GM19452 (cell line): ENCODE results near the gene NSL1.
"Not testable (repeated sequence)": the region's sequence is repeated elsewhere in the genome, so short reads cannot be mapped to it uniquely, and the experiment has no call there.

Experiments
- ATAC-seq: cut with Tn5 transposase; IDR thresholded peaks from one replicate; pipeline ENCODE4 v1.9.1; 2021; ENCODE audit not compliant: unreplicated experiment

The NSL1 gene

GRCh38 chr1:212783976-212784375 lies 7.6 kb downstream of the NSL1 start:
- no peak for ATAC-seq

GRCh38 chr1:212782422-212783154 lies 9.0 kb downstream of the NSL1 start:
- ATAC-seq = no peak

DNA sequence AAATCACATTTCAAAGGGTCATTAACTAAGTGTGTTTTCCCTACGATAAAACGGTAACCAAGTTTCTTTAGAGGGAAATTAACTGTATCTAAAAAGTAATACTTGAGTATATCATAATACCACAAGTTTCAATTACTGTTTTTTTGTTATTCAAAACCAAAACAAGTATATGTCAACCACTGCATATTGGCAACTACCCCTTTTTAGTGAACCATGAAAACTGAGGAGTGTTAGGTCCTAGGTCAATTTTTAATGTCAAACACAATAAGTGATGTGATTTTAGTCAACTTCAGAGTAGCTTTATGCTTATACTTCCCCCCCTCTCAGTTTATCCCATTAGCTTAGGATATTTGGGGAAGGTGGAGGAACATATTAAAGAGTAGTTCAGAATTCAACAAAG lies 10.4 kb downstream of the NSL1 start:
- no peak for ATAC-seq

DNA sequence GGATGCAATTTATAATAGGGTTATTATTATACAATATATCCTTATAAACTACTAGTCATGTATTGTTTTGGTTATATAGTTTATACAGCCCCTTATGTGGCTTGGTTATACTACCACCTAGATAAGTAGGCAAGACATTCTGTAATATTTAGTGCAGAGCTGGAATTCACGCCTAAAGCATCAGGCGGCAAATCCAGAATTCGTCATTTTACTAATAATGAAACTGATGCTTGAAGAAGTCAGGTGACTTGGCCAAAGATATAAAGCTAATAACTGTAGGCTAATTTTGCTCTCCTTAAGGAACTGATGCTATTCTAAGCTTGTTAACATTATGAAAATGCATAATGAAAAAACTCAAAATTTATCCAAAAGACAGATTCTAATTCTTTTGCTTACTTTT lies 10.8 kb downstream of the NSL1 start:
- no peak for ATAC-seq

- not testable (repeated sequence) for ATAC-seq
Observed at GRCh38 chr1:212779086-212779485, 12.5 kb downstream of the NSL1 start.

GRCh38 chr1:212777151-212777550 lies 14.4 kb downstream of the NSL1 start:
- ATAC-seq = no peak

DNA sequence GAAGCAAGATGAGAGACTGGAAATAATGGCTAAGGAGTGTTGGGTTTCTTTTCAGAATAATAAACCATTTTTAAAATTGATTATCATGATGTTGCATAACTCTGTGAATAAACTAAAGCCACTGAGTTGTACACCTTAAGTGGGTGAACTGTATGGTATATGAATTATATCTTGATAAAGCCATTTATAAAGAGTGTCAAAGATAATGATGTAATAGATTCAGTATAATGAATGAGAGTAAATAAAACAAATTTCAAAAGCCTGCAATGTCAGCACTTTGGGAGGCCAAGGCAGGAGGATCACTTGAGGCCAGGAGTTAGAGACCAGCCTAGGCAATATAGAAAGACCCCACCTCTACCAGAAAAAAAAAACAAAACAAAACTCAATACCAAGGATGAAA lies 16.3 kb downstream of the NSL1 start:
- ATAC-seq = no peak

GRCh38 chr1:212774584-212774983 lies 17.0 kb downstream of the NSL1 start:
- ATAC-seq = no peak

DNA sequence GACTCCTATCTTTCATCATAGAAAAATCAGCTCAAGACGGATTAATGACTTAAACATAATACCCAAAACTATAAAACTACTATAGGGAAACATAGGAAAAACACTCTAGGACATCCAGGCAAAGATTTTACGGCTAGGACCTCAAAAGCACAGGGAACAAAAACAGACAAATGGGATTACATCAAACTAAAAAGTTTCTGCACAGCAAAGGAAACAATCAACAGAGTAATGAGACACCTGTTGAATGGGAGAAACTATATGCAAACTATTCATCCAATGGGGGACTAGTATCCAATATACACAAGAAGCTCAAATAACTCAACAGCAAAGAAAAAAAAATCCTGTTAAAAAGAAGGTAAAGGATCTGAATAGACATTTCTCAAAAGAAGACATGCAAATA lies 18.6 kb downstream of the NSL1 start:
- no peak for ATAC-seq

DNA sequence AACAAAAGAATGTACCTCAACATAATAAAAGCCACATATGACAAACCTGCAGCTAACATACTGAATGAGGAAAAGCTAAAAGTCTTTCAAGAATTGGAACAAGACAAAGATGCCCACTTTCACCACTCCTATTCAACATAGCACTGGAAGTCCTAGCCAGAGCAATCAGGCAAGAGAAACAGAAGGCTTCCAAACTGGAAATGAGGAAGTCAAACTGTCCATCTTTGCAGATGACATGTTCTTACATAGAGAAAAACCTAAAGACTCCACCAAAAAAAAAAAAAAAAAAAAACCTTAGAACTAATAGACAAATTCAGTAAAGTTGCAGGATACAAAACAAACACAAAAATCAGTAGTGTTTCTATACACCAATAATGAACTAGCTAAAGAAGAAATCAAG lies 20.2 kb downstream of the NSL1 start:
- no peak for ATAC-seq

- no peak for ATAC-seq
Observed at GRCh38 chr1:212769459-212770167, 22.0 kb downstream of the NSL1 start.

- not testable (repeated sequence) for ATAC-seq
Observed at GRCh38 chr1:212766825-212767224, 24.8 kb downstream of the NSL1 start.

GRCh38 chr1:212764718-212765281 lies 26.8 kb downstream of the NSL1 start:
- ATAC-seq = not testable (repeated sequence)

GRCh38 chr1:212762839-212763238 lies 28.7 kb downstream of the NSL1 start:
- no peak for ATAC-seq

DNA sequence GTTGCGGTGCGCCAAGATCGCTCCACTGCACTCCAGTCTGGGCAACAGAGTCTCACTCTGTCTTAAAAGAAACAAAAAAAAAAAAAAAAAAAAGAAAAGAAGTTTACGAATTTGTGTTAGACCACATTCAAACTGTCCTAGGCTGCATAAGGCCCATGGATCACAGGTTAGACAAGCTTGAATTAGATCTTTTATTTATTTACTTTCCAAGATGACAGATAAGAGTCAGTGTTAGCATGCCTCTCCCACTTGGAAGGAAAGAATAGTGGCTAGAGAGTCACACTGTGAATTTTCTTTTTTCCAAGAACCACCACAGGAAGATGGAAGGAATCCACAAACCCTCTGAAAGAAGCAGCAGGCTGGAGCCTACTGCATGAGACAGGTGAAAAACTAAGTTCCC lies 29.3 kb downstream of the NSL1 start:
- ATAC-seq = no peak

DNA sequence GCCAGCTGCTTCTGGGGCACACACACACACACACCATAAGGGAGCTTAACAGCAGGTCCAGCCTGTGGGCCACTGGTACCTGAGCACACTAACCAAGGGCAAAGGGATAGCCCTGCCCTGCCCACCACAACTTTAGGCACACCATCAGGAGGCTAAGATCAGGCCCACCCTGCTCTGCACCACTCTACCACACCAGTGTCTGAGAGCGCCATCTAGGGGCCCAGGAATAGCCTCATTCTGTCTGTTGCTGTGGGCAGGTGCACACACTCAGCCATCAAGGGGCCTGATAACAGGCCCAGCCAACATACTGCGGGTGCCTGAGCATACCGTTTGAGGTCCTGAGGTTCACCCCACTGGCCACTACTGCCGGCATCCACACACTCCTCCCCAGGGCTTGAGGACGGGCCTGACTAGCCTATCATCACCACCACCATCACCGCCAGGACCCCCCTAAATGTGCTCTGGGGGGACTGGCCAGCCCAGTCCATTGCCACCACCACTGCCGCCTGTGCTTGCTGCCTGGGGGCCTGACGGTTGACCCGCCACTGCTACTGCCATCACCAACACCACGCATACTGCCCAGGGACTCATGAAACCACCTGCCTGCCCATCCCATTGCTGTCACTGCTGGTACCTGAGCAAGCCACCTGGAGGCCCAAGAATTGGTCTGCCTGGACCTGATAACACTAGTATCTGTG lies 31.3 kb downstream of the NSL1 start:
- ATAC-seq = no peak

DNA sequence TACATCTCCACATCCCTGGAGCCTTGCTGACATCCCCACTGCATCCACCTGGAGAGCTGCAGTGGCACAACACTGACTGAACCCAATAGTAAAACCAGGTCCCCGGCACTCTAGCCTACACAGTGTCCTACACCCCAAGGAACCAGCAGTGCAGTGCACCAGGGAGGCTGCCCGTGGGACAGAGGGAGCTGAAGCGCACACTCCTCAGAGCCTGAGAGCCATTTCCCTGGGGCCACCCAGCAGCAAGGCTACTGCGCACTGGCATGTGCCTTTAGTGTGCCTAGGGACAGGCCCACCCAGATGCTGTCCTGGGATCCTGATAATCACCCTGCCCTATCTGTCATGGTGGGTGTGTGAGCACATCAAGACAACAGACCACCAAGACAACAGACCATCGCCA lies 31.9 kb downstream of the NSL1 start:
- ATAC-seq = no peak

DNA sequence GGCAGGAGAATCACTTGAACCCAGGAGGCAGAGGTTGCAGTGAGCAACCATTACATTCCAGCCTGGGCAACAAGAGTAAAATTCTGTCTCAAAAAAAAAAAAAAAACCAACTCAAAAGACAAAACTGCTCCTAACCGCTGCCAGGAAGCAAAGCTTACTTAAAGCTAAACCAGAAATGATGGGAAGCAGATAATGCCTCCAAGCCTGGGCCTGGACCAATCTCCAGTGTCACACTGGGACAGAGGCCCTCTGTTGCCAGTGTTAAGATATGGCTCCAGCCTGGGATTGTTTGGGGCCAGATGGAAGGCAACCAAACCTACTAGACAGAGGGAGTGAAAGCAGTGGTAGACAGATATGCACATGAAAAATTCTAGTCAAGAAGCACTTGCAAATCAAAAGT lies 36.9 kb downstream of the NSL1 start:
- ATAC-seq = no peak

DNA sequence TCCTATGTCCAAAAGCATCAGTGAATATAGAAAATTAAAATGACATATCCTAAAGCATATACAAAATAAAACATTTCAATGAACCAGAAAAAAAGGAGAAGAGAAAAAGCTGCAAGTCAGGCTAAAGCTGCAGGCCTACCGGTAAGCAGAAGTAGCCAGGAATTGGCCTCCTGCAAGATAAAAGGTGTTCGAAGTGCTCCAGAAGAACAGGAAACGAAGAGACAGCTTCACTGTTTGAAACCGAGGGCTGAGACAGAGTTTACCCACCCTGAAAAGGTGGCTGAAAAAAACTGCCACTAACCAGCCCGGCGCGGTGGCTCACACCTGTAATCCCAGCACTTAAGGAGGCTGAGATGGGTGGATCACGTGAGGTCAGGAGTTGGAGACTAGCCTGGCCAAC lies 37.4 kb downstream of the NSL1 start:
- peak; percentile 52 for ATAC-seq

DNA sequence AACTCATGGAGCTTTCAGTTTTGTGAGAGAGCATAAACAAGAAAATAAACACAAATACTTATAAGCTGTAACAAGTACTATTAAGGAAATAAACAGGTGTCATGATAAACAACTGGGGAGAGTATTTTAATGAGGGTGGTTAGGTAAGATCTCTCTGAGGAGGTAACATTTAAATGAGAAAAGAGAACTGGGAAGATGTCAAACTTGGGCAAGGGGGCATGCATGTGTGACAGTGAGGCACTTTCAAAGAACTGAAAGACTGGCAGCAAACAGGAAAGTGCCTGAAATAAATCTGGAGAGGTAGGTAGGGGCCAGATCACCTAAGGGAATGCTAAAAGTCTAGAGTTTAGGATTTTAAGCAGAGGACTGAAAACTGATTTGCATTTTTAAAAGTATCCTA lies 37.8 kb downstream of the NSL1 start:
- ATAC-seq = no peak

DNA sequence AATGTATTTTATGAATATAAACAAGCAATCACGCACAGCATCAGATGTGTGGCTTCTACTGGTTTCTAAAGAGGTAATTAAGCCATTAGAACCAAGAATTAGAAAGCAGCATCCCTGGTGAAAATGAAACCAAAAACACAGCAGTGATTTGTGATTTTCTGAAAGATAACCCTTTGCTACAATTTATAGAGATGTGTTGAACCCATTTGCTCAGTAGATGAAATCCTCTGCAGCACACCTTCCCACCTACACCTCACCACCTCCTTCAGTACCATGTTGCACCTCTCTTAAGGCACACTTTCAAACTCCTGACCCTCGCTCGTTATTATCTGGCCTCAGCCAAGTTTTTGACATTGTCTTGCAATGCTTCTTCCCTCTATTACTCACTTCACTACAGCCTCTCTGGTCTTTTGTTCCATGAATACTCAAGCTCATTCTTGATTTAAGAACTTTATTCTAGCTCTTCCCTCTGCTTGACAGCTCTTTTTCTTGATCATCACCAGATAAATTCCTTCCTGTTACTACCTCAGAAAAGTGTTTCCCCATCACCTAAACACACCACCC lies 38.6 kb downstream of the NSL1 start:
- ATAC-seq = peak; percentile 37
